ACC112 (cell line): Measurements from ENCODE around the gene SLK.

Experiments used
- H2AFZ ChIP-seq: fragments of 200-600 bp; sonication (generic); one replicate; pipeline ENCODE4 v1.6.0; 2017; ENCODE audit warnings: antibody characterized with exemption, low read length; ENCODE audit not compliant: unreplicated experiment
- H3K27ac ChIP-seq: fragments of 200-600 bp; sonication (generic); 2 replicates; pipeline ENCODE4 v1.5.1; 2014; ENCODE audit warnings: low read depth, mild to moderate bottlenecking, antibody characterized with exemption, low read length, moderate library complexity
- H3K27me3 ChIP-seq: fragments of 200-600 bp; sonication (generic); 2 replicates; pipeline ENCODE4 v1.6.1; 2014; ENCODE audit warnings: mild to moderate bottlenecking, antibody characterized with exemption, low read length, moderate library complexity, mixed read lengths; ENCODE audit not compliant: insufficient read depth
- H3K36me3 ChIP-seq: fragments of 200-600 bp; sonication (generic); 2 replicates; pipeline ENCODE4 v1.6.1; 2016; ENCODE audit warnings: mild to moderate bottlenecking, antibody characterized with exemption, low read length, moderate library complexity, mixed read lengths; ENCODE audit not compliant: insufficient read depth
- H3K4me1 ChIP-seq: fragments of 200-600 bp; sonication (generic); one replicate; pipeline ENCODE4 v1.6.1; 2016; ENCODE audit warnings: low read length, mixed read lengths; ENCODE audit not compliant: insufficient read depth, unreplicated experiment, control insufficient read depth
- H3K4me3 ChIP-seq: fragments of 200-600 bp; sonication (generic); 2 replicates; pipeline ENCODE4 v1.5.1; 2014; ENCODE audit warnings: mild to moderate bottlenecking, low read depth, low read length
- H3K79me2 ChIP-seq: fragments of 200-600 bp; sonication (generic); one replicate; pipeline ENCODE4 v1.6.0; 2016; ENCODE audit warnings: low read length; ENCODE audit not compliant: control insufficient read depth, unreplicated experiment, insufficient read depth

Gene SLK

DNA sequence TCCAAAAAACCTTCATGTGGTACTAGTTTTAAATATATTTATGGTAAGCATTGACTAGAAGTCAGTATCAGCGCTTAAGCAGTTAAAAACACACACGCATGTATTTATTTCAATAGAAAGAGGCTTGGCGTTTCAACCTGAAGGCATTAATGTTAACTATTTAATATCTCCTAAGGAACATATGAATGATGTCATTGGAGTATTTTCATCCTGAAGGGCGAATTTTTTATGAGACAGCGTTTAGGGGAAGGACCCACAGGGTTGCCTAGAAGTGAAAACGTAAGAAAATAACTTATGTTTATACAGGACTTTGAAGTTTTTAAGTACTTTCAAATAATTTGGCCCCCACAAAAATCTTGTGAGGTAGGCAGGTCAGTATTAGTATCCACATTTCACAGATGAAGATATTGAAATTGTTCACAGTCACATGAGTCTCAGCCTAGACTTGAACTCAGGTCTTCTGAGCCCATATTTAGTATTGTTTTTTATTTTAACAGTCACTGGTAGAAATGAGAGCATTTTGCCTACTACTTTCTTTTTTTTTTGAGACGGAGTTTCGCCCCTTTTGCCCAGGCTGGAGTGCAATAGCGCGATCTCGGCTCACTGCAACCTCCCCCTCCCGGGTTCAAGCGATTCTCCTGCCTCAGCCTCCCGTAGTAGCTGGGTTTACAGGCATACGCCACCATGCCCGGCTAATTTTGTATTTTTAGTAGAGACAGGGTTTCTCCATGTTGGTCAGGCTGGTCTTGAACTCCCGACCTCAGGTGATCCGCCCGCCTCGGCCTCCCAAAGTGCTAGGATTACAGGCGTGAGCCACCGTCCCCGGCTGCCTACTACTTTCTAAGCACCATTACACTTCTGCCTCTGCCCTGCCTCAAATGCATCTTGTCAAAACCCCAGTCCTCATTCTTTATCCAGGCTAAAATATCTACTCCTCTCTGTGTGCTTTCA lies 1.8 kb downstream of the SLK start:
- H3K79me2 ChIP-seq = peaks cover 60% of the 10 kb centered on the region
- H2AFZ ChIP-seq = no peak overlapping the region
- no peaks in the 10 kb centered on the region for H3K27me3 ChIP-seq
- peak overlapping the region; percentile 97 for H3K4me3 ChIP-seq
- 0 out of 2 replicates have a peak overlapping the region, but pooled peaks have one; percentile 54 for H3K27ac ChIP-seq
- H3K4me1 ChIP-seq = peaks cover 8% of the 10 kb centered on the region
- no peaks in the 10 kb centered on the region for H3K36me3 ChIP-seq

- peaks cover 65% of the 10 kb centered on the region for H3K79me2 ChIP-seq
- no peak overlapping the region for H2AFZ ChIP-seq
- H3K4me3 ChIP-seq = peak overlapping the region; percentile 97
- peaks cover 8% of the 10 kb centered on the region for H3K4me1 ChIP-seq
- no peaks in the 10 kb centered on the region for H3K27me3 ChIP-seq
- H3K27ac ChIP-seq = peak overlapping the region; percentile 37; the same call in 1 of the 2 replicates
- H3K36me3 ChIP-seq = no peaks in the 10 kb centered on the region
These were observed 2.5 kb downstream of the SLK start for GRCh38 chr10:103969436-103969835.

- Histone ChIP-seq H3K27me3 (no peaks in the 10 kb centered on the region), H3K4me3 (peak overlapping the region; percentile 97), H2AFZ (no peak overlapping the region), H3K79me2 (peaks cover 68% of the 10 kb centered on the region), H3K27ac (peak overlapping the region; percentile 37), H3K36me3 (no peaks in the 10 kb centered on the region), H3K4me1 (peaks cover 8% of the 10 kb centered on the region)
These were observed 3.1 kb downstream of the SLK start for GRCh38 chr10:103969857-103970627.

DNA sequence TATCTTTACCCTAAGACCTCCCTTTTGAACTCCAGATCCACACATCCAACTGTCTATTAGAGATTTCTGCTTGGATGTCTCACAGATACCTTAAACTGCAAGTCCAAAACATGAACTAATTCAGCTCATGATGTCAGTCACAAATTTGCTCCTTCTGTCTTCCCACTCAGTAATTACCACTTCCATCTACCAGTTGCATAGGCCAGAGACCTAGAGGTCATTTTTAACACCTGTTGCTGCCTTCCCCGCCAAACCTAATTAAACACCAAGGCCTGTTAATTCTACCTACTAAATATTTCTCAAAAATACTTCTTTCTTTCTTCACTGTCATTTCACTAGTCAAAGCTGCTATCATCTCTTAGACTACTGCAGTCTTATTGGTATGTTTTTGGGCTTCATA lies 8.2 kb downstream of the SLK start:
- no peak overlapping the region for H3K4me3 ChIP-seq
- peaks cover 17% of the 10 kb centered on the region for H3K4me1 ChIP-seq
- H3K79me2 ChIP-seq = peaks cover 84% of the 10 kb centered on the region
- H3K27ac ChIP-seq = no peak overlapping the region
- no peaks in the 10 kb centered on the region for H3K27me3 ChIP-seq
- H3K36me3 ChIP-seq = no peaks in the 10 kb centered on the region
- H2AFZ ChIP-seq = no peak overlapping the region

DNA sequence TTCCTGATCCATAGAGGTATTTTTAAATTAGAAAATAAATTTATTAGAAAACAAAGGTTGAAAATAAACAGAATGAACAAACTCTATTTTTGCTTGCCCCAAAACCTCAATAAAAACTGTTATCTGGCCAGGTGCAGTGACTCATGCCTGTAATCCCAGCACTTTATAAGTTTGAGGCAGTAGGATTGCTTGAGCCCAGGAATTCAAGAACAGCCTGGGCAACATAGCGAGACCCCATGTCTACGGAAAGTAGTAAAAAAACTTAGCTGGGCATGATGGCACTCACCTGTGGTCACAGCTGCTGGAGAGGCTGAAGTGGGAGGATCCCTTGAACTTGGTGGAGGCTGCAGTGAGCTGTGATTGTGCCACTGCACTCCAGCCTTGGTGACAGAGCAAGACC lies 10.3 kb downstream of the SLK start:
- no peak overlapping the region for H3K27ac ChIP-seq
- H3K36me3 ChIP-seq = no peaks in the 10 kb centered on the region
- H3K27me3 ChIP-seq = no peaks in the 10 kb centered on the region
- no peak overlapping the region for H3K4me3 ChIP-seq
- H3K4me1 ChIP-seq = peaks cover 18% of the 10 kb centered on the region
- no peak overlapping the region for H2AFZ ChIP-seq
- H3K79me2 ChIP-seq = peaks cover 84% of the 10 kb centered on the region

DNA sequence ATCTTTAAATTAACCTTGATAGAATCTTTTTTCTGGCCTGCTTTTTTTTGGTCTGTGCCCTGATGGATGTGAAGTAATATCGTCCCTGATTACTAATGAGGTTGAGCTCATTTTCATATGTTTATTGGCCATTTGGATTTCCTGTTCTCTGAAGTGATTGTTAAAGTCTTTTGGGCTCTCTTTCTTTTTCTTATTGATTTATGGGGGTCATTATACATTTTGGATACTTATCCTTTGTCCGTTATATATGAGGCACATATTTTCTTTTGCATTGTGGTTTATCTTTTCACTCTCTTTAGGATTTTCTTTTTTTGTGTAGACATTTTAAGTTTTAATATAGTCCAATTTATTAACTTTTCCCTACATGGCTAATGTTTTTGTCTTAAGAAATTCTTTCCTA lies 12.6 kb downstream of the SLK start:
- H3K27me3 ChIP-seq = no peaks in the 10 kb centered on the region
- H2AFZ ChIP-seq = no peak overlapping the region
- no peaks in the 10 kb centered on the region for H3K36me3 ChIP-seq
- H3K79me2 ChIP-seq = peaks cover 89% of the 10 kb centered on the region
- no peak overlapping the region for H3K27ac ChIP-seq
- H3K4me3 ChIP-seq = no peak overlapping the region
- peaks cover 30% of the 10 kb centered on the region for H3K4me1 ChIP-seq

- H3K36me3 ChIP-seq = no peaks in the 10 kb centered on the region
- H3K4me3 ChIP-seq = no peak overlapping the region
These were observed 13.5 kb downstream of the SLK start for GRCh38 chr10:103980288-103980906.

GRCh38 chr10:103982639-103983038 lies 15.7 kb downstream of the SLK start:
- Histone ChIP-seq H2AFZ (no peak overlapping the region), H3K4me1 (peaks cover 36% of the 10 kb centered on the region), H3K79me2 (peaks cover 90% of the 10 kb centered on the region), H3K36me3 (no peaks in the 10 kb centered on the region), H3K4me3 (no peak overlapping the region), H3K27ac (no peak overlapping the region), H3K27me3 (no peaks in the 10 kb centered on the region)

More at GRCh38 chr10:103980288-103980906, 13.5 kb downstream of the SLK start:
- H2AFZ ChIP-seq = no peak overlapping the region
- peaks cover 91% of the 10 kb centered on the region for H3K79me2 ChIP-seq
- H3K27ac ChIP-seq = no peak overlapping the region
- peaks cover 35% of the 10 kb centered on the region for H3K4me1 ChIP-seq
- H3K27me3 ChIP-seq = no peaks in the 10 kb centered on the region

DNA sequence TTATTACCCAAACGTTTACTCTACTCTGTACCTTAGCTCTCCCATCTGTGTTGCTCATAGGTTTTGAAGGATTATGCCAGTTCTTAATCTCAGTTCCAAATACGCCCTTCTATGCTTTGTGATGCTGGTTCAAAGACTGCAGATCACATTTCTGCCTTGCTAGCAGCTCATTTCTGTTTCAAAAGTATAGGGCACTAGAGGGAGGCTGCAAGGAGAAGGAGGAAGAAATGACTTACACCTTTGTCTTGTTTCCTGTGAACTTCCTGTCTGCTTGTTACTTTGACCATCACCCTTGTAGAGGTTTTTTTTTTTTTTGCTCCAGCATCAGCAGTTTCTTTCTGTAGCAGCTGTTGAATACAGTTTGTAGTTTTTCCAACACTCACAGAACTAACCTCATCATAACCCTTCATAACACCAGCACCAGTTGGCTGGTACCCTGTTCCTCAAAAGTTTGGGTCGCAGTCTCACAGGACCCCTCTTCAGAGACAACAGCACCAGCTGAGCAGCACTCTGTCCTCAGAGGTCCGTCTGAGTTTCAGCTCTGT lies 16.5 kb downstream of the SLK start:
- no peak overlapping the region for H3K27ac ChIP-seq
- no peak overlapping the region for H2AFZ ChIP-seq
- H3K4me1 ChIP-seq = peaks cover 36% of the 10 kb centered on the region
- peaks cover 90% of the 10 kb centered on the region for H3K79me2 ChIP-seq
- H3K27me3 ChIP-seq = no peaks in the 10 kb centered on the region
- H3K36me3 ChIP-seq = no peaks in the 10 kb centered on the region
- no peak overlapping the region for H3K4me3 ChIP-seq

DNA sequence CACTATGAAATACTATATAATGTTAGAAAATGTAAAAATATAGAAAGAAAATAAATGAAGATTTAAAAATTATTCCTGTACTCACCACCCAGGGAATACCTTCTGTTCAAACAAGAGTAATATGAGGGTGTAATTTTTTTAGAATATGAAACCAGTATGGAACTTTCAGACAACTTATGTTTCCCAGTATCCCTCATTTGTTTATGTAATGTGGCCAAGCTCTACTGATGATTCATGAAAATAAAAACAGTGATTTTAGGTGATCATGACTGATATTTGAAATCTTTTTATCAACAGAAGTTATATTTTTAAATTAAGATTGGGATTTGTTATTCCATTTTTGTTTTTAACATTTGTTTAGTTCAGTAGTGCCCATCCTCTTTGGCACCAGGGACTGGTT lies 18.8 kb downstream of the SLK start:
- Histone ChIP-seq H3K4me3 (no peak overlapping the region), H3K4me1 (peaks cover 36% of the 10 kb centered on the region), H3K27me3 (no peaks in the 10 kb centered on the region), H3K36me3 (no peaks in the 10 kb centered on the region), H3K79me2 (peaks cover 87% of the 10 kb centered on the region), H3K27ac (no peak overlapping the region), H2AFZ (no peak overlapping the region)
